HepG2 (cell line): ENCODE results near the gene RNF123. TPM values are rescaled to one million over a fixed set of nuclear protein-coding genes. Genes with fewer than 3 reads are reported as not detected.

ENCODE experiments used
- CHD4 ChIP-seq: fragments of 200-600 bp; sonication (generic); IDR thresholded peaks from 2 replicates; pipeline ENCODE4 v1.7.0; 2017; ENCODE audit warnings: mild to moderate bottlenecking, low read length, borderline replicate concordance
- ELF3 ChIP-seq: IDR thresholded peaks from 2 replicates; pipeline ENCODE4 v1.6.1; 2016; ENCODE audit warnings: missing genetic modification reagents, missing compliant biosample characterization
- KDM6A ChIP-seq: IDR thresholded peaks from 2 replicates; pipeline ENCODE4 v1.6.1; 2016; ENCODE audit warnings: low read depth
- MATR3 ChIP-seq: sonication (generic); formaldehyde crosslinking; IDR thresholded peaks from 2 replicates; pipeline ENCODE4 v1.4.0; 2020; ENCODE audit warnings: missing genetic modification reagents
- MTA1 ChIP-seq: sonication (generic); formaldehyde crosslinking; IDR thresholded peaks from 2 replicates; pipeline ENCODE4 v1.4.0; 2020; ENCODE audit warnings: missing genetic modification reagents, mild to moderate bottlenecking, borderline replicate concordance
- PITX1 ChIP-seq: sonication (generic); formaldehyde crosslinking; IDR thresholded peaks from 2 replicates; pipeline ENCODE4 v1.5.1; 2020; ENCODE audit warnings: mild to moderate bottlenecking, missing genetic modification reagents
- RNF2 ChIP-seq: fragments of 450-650 bp; conservative IDR thresholded peaks from 2 replicates; pipeline ENCODE4 v1.6.1; 2016; ENCODE audit warnings: low read depth
- SAP130 ChIP-seq: IDR thresholded peaks from 2 replicates; pipeline ENCODE4 v1.6.1; 2016; ENCODE audit warnings: low read depth
- SRSF9 ChIP-seq: fragments of 200-400 bp; formaldehyde crosslinking; IDR thresholded peaks from 2 replicates; pipeline ENCODE4 v1.6.1; 2018; ENCODE audit warnings: borderline replicate concordance, mild to moderate bottlenecking, low read depth, low read length; ENCODE audit not compliant: insufficient read depth, poor library complexity, severe bottlenecking
- TCF7 ChIP-seq: sonication (generic); IDR thresholded peaks from 2 replicates; pipeline ENCODE4 v1.6.1; 2016; ENCODE audit warnings: antibody characterized with exemption, low read depth
- TGIF2 ChIP-seq: IDR thresholded peaks from 2 replicates; pipeline ENCODE4 v1.6.1; 2016; ENCODE audit warnings: control low read depth, missing compliant biosample characterization
- ZFX ChIP-seq: sonication (generic); formaldehyde crosslinking; IDR thresholded peaks from 2 replicates; pipeline ENCODE4 v1.4.0; 2020; ENCODE audit warnings: mild to moderate bottlenecking, low read depth, missing genetic modification reagents, moderate library complexity
- ZNF432 ChIP-seq: sonication (generic); formaldehyde crosslinking; IDR thresholded peaks from 2 replicates; pipeline ENCODE4 v1.5.0; 2020; ENCODE audit warnings: missing genetic modification reagents, mild to moderate bottlenecking, borderline replicate concordance
- ZNF549 ChIP-seq: sonication (generic); formaldehyde crosslinking; IDR thresholded peaks from 2 replicates; pipeline ENCODE4 v1.5.0; 2020; ENCODE audit warnings: missing genetic modification reagents
- ZNF569 ChIP-seq: sonication (generic); formaldehyde crosslinking; IDR thresholded peaks from 2 replicates; pipeline ENCODE4 v1.5.0; 2020; ENCODE audit warnings: mild to moderate bottlenecking, missing genetic modification reagents, moderate library complexity, borderline replicate concordance
- ZNF652 ChIP-seq: IDR thresholded peaks from 2 replicates; pipeline ENCODE4 v1.6.1; 2016; ENCODE audit warnings: low read depth, borderline replicate concordance
- ZNF660 ChIP-seq: sonication (generic); formaldehyde crosslinking; IDR thresholded peaks from 2 replicates; pipeline ENCODE4 v1.5.1; 2020; ENCODE audit warnings: mild to moderate bottlenecking, low read depth, missing genetic modification reagents, borderline replicate concordance
- polyA plus RNA-seq, 8 experiments: library from polyadenylated mRNA; depleted of rRNA in 3 of 8; stranded (reverse) in 7 of 8; unstranded in 1 of 8; fragments of >200 nt; fragmentation: Illumina TruSeq in 4 of 8; extraction: Trizol in 4 of 8; gene quantifications; 2 replicates each; pipeline versions ENCODE4 v1.2.1 to v1.2.3, GENCODE V29; 2011 to 2016; ENCODE audit warnings: low read depth in 4 of 8, missing spikeins in 1 of 8, mixed read lengths in 1 of 8; ENCODE audit not compliant: insufficient read depth in 1 of 8
- total RNA-seq, 5 experiments: library from RNA; depleted of rRNA; stranded (reverse); fragments of >200 nt; fragmentation: Illumina TruSeq; extraction: Trizol; gene quantifications; 2 replicates each; pipeline ENCODE4 v1.2.3, GENCODE V29; 2016; ENCODE audit warnings: low read depth in 1 of 5
- TF ChIP-seq, protein P1 (sequence below): sonication (generic); formaldehyde crosslinking; IDR thresholded peaks from 2 replicates; pipeline ENCODE4 v1.5.1; 2020; ENCODE audit warnings: mild to moderate bottlenecking, missing genetic modification reagents, moderate library complexity
- TF ChIP-seq, protein P2 (sequence below): sonication (generic); formaldehyde crosslinking; IDR thresholded peaks from 2 replicates; pipeline ENCODE4 v1.5.0; 2020; ENCODE audit warnings: mild to moderate bottlenecking, missing genetic modification reagents
- TF ChIP-seq, protein P3 (sequence below): sonication (generic); formaldehyde crosslinking; IDR thresholded peaks from 2 replicates; pipeline ENCODE4 v1.8.1; 2023; ENCODE audit warnings: missing genetic modification reagents, inconsistent platforms, borderline replicate concordance
- TF ChIP-seq, protein P4 (sequence below): sonication (generic); formaldehyde crosslinking; IDR thresholded peaks from 2 replicates; pipeline ENCODE4 v1.4.0; 2020; ENCODE audit warnings: missing genetic modification reagents

RNF123 gene
- total and polyA plus RNA-seq, 2 of the 13 experiments (the other 11 are each of a cell fraction or from before 2014, with no cell fraction given): 29.9 to 82.2 TPM

DNA sequence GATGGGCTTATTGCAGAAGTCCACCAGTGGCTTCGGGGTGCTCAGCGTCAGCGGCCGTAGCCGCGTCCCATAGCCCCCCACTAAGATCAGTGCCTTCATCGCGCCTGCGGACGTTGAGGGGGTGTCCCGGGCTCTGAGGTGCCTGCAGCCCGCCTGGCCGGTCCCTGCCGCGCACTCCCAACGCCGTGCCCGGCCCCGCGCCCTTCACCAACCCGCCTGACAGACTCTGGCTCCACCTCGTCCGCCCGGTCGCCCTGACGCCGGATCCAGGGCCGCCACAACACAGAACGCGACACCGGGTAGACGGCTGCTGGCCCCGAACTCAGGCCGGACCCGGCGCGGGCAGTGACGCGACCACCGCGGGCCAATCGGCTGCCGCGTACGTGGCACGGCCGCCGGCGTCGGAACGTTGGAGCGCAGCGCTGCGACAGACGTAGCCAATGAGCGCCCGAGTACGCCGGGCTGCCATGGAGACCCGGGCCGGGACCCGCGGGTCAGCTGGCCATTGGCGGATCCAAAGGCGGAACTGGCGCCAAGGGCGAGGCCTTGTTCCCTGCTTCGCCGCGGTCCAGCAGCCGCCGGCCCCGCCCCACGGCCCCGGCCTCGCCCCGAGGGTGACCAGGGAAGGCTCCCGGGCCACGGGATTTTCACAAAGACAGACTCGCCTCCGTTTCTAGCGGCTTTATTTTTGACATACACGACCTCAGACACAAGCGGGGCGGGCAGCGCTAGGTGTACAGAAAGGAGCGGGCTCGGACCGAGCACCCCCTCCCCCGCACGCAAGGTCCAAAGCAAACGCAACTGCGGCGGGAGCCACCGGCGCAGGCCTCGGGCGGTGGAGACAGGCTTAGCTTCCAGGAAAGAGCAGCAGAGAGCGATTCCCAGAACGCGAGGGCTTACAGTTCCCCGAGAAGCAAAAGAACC, 34.5 kb downstream of the RNF123 start, which contains the start of gene GMPPB (continued):
- TF ChIP-seq, protein P1, sequence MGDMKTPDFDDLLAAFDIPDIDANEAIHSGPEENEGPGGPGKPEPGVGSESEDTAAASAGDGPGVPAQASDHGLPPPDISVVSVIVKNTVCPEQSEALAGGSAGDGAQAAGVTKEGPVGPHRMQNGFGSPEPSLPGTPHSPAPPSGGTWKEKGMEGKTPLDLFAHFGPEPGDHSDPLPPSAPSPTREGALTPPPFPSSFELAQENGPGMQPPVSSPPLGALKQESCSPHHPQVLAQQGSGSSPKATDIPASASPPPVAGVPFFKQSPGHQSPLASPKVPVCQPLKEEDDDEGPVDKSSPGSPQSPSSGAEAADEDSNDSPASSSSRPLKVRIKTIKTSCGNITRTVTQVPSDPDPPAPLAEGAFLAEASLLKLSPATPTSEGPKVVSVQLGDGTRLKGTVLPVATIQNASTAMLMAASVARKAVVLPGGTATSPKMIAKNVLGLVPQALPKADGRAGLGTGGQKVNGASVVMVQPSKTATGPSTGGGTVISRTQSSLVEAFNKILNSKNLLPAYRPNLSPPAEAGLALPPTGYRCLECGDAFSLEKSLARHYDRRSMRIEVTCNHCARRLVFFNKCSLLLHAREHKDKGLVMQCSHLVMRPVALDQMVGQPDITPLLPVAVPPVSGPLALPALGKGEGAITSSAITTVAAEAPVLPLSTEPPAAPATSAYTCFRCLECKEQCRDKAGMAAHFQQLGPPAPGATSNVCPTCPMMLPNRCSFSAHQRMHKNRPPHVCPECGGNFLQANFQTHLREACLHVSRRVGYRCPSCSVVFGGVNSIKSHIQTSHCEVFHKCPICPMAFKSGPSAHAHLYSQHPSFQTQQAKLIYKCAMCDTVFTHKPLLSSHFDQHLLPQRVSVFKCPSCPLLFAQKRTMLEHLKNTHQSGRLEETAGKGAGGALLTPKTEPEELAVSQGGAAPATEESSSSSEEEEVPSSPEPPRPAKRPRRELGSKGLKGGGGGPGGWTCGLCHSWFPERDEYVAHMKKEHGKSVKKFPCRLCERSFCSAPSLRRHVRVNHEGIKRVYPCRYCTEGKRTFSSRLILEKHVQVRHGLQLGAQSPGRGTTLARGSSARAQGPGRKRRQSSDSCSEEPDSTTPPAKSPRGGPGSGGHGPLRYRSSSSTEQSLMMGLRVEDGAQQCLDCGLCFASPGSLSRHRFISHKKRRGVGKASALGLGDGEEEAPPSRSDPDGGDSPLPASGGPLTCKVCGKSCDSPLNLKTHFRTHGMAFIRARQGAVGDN: peak; percentile 78
- TF ChIP-seq PITX1 (CRISPR knock-in tag) (no peak), KDM6A (CRISPR knock-in tag) (no peak), SAP130 (CRISPR knock-in tag) (peak; percentile 96), ZNF660 (no peak), TCF7 (no peak), ZNF432 (CRISPR knock-in tag) (no peak), SRSF9 (no peak), MATR3 (CRISPR knock-in tag) (no peak), ZNF549 (CRISPR knock-in tag) (no peak), TGIF2 (CRISPR knock-in tag) (0 out of 2 replicates have a peak, but pooled peaks have one; percentile 23), ELF3 (CRISPR knock-in tag) (no peak), MTA1 (no peak), ZNF652 (CRISPR knock-in tag) (no peak), RNF2 (no peak), CHD4 (no peak), ZFX (CRISPR knock-in tag) (peak; percentile 85), ZNF569 (CRISPR knock-in tag) (0 out of 2 replicates have a peak, but pooled peaks have one; percentile 77)
- TF ChIP-seq, protein P2, sequence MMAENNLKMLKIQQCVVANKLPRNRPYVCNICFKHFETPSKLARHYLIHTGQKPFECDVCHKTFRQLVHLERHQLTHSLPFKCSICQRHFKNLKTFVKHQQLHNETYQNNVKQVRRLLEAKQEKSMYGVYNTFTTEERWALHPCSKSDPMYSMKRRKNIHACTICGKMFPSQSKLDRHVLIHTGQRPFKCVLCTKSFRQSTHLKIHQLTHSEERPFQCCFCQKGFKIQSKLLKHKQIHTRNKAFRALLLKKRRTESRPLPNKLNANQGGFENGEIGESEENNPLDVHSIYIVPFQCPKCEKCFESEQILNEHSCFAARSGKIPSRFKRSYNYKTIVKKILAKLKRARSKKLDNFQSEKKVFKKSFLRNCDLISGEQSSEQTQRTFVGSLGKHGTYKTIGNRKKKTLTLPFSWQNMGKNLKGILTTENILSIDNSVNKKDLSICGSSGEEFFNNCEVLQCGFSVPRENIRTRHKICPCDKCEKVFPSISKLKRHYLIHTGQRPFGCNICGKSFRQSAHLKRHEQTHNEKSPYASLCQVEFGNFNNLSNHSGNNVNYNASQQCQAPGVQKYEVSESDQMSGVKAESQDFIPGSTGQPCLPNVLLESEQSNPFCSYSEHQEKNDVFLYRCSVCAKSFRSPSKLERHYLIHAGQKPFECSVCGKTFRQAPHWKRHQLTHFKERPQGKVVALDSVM (CRISPR knock-in tag): no peak; the same call in 1 of the 2 replicates
- TF ChIP-seq, protein P3, sequence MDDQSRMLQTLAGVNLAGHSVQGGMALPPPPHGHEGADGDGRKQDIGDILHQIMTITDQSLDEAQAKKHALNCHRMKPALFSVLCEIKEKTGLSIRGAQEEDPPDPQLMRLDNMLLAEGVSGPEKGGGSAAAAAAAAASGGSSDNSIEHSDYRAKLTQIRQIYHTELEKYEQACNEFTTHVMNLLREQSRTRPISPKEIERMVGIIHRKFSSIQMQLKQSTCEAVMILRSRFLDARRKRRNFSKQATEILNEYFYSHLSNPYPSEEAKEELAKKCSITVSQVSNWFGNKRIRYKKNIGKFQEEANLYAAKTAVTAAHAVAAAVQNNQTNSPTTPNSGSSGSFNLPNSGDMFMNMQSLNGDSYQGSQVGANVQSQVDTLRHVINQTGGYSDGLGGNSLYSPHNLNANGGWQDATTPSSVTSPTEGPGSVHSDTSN (CRISPR knock-in tag): no peak
- TF ChIP-seq, protein P4, sequence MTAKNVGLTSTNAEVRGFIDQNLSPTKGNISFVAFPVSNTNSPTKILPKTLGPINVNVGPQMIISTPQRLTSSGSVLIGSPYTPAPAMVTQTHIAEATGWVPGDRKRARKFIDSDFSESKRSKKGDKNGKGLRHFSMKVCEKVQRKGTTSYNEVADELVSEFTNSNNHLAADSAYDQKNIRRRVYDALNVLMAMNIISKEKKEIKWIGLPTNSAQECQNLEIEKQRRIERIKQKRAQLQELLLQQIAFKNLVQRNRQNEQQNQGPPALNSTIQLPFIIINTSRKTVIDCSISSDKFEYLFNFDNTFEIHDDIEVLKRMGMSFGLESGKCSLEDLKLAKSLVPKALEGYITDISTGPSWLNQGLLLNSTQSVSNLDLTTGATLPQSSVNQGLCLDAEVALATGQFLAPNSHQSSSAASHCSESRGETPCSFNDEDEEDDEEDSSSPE (CRISPR knock-in tag): peak; percentile 96
